GOT3 (cell line): ENCODE results near the gene ABL2.
A peak's percentile ranks its signal among the peaks of the same experiment; 100 is the strongest.

Experiments used
- DNase-seq: peaks from one replicate; lab custom pipeline; 2025; ENCODE audit warnings: mixed read lengths; lab: John Stamatoyannopoulos, UW

ABL2 gene

GRCh38 chr1:179092896-179093461 is 136.5 kb downstream of the ABL2 start:
- no peak for DNase-seq

GRCh38 chr1:179091691-179092165 is 137.7 kb downstream of the ABL2 start:
- DNase-seq, result peak; percentile 47

DNA sequence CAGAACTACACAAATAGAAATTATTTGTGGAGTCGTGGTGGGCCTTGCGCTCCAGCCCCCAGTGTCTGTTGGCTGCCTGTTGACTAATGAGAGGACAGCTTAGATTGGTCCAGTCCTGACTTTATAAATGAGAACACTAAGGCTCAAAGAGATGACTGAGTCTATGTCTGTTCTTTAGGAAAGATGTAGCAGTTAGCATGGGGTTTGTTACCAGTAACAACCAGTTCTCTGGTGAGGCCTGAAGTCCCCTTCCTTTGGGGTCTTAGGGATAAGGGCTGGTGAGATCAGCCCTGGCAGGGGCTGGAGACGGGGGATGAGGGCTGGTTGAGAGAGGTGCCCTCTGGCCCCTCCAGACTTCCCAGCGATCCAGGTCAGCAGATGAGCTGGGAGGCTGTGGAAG is 138.6 kb downstream of the ABL2 start:
- no peak for DNase-seq

GRCh38 chr1:179090522-179090921 is 139.0 kb downstream of the ABL2 start:
- DNase-seq, result no peak

DNA sequence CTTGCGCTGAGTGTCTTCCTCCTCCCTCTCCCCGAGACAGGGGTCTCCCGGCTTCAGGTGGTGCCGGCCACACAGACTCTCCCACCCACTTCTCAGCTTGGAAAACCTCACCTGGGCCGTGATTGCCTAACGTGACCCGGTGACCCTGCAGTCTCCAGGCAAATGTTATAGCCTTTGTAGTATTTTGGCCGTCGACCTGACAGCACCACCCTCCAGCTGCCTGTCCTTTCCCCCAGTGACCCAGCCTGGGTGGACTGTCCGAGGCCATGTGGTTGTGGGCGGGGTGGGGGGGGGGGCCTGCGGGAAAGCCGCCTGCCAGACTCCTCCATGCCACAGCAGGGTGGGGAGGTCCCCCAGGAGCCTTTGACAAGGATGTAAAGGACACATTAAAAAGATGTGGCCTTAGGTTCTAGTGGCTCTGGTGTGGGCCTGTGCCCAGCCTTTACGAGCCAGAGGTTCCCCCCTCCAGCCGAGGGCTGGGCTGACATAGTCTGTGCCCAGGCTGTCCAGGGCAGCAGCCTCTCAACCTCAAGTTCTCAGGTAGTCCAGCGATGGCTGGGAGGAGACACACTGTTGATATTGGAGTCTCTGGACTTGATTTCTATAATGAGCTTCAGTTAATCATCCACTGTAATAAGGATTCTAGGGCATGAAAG is 139.5 kb downstream of the ABL2 start:
- no peak for DNase-seq

- no peak for DNase-seq
These were observed 141.8 kb downstream of the ABL2 start for GRCh38 chr1:179087665-179088064.

- DNase-seq, result no peak
These were observed 145.9 kb downstream of the ABL2 start for GRCh38 chr1:179083533-179083932.

DNA sequence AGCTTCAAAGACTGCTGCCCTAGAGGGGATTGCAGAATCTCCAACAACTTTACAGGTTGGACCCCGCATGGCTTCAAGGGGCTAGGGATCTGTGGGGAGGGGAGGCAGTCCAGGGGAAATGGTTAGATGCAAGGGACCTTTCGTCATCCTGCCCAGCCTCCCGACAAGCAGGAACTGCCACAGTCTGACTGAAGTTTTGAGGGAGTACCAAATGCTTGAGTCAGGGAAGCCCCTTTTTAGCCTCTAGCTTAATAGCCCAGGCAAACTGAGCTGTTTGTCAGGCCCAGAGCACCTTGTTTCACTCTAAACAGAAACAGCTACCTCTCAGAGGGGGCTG is 146.5 kb downstream of the ABL2 start:
- DNase-seq, result no peak

DNA sequence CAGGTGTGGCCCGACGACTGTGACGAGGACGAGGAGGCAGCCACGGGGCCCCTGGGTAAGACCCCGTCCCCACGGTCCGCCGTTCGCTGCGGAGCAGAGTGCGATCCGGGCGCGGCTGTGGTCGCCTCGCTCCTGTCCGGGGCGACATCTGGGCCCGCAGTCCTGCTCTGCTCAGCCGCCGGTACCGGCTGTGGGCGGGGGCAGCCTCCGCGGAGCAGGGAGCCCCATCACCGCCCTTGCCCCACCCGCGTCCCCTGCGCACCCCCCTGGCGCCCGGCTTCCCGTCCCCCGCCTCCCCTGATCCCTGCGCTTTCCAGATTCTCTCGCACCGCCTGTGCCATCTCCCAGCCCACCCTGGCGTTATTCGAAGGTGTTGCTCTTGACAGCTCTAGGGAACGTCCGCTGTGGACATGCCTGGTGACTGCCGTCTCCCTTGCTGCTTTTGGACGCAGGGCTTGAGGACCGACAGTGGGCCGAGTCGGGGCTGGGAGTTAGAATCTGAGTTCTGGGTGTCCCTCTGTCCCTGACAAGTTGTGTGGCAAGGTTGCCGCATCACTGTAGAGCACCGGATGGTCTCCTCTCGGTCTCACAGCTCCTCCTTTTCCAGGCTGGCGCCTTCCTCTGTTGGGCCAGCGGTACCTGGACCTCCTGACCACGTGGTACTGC is 147.0 kb downstream of the ABL2 start:
- DNase-seq, result no peak

DNA sequence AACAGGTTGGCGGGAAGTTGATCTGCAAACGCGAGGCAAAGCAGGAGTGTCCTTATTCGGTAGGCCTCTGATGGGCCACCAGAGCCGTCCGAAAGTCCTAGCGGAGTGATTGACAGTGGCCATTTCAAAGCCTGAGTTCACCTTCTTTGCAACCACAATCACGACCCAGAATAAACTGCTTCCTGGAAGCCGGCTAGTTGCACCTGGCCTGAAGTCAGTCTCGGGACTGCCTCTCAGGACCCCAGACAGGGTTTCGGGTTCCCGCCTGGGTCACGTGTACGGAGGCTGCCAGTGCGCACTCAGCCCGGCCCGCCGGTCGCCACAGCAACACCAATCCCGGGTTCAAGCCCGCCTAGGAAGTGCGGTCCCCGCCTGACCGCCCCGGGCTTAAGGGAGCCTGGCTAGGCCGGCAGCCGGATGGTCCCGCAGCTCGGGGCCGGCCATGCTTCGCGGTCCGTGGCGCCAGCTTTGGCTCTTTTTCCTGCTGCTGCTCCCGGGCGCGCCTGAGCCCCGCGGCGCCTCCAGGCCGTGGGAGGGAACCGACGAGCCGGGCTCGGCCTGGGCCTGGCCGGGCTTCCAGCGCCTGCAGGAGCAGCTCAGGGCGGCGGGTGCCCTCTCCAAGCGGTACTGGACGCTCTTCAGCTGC is 147.7 kb downstream of the ABL2 start, which contains the start of gene TOR3A:
Gene TOR3A, plus strand, starts transcription at position 384 of the 646 bp plus-strand sequence. Its CDS starts 59 bp downstream, at position 443.
- peak; percentile 42 for DNase-seq

GRCh38 chr1:179080866-179081686 is 148.4 kb downstream of the ABL2 start:
- DNase-seq, result no peak

DNA sequence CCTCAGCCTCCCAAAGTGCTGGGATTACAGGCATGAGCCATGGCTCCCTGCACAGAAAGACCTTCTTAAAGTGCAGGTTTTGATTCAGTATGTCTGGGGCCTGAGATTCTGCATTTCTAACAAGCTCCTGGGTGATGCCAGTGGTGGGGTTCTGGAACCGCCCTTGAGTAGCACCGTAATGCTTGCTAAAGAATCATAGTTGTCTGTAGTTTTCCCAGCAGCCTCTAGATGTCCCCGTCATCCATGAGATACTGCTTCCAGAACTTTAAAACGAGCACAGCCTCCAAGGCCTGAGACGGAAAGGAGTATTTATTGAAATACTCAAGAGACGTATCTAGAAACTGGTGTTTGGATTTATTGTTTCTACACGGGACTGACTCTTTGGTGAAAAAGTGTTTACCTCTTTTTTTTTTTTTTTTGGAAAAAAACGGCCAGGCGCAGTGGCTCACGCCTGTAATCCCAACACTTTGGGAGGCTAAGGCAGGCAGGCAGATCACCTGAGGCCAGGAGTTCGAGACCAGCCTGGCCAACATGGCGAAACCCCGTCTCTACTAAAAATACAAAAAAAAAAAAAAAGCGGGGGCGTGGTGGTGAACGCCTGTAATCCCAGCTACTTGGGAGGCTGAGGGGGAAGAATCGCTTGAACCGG is 150.2 kb downstream of the ABL2 start:
- no peak for DNase-seq

- no peak for DNase-seq
These were observed 152.1 kb downstream of the ABL2 start for GRCh38 chr1:179077396-179077795.

GRCh38 chr1:179066471-179066870 is 163.0 kb downstream of the ABL2 start:
- no peak for DNase-seq

GRCh38 chr1:179061360-179062282 is 167.9 kb downstream of the ABL2 start:
- no peak for DNase-seq

- no peak for DNase-seq
These were observed 170.7 kb downstream of the ABL2 start for GRCh38 chr1:179058487-179059483.

- no peak for DNase-seq
These were observed 173.5 kb downstream of the ABL2 start for GRCh38 chr1:179055937-179056336.

GRCh38 chr1:179053486-179053885 is 176.0 kb downstream of the ABL2 start:
- DNase-seq, result no peak

GRCh38 chr1:179052776-179053175 is 176.7 kb downstream of the ABL2 start:
- DNase-seq, result no peak
